HG02840 (cell line): Measurements from ENCODE around the gene AQP5.

Source experiments
- ATAC-seq: cut with Tn5 transposase; IDR thresholded peaks from one replicate; pipeline ENCODE4 v1.9.1; 2021; ENCODE audit warnings: mild to moderate bottlenecking, moderate library complexity, moderate number of reproducible peaks; ENCODE audit not compliant: unreplicated experiment, low FRiP score

AQP5 gene

DNA sequence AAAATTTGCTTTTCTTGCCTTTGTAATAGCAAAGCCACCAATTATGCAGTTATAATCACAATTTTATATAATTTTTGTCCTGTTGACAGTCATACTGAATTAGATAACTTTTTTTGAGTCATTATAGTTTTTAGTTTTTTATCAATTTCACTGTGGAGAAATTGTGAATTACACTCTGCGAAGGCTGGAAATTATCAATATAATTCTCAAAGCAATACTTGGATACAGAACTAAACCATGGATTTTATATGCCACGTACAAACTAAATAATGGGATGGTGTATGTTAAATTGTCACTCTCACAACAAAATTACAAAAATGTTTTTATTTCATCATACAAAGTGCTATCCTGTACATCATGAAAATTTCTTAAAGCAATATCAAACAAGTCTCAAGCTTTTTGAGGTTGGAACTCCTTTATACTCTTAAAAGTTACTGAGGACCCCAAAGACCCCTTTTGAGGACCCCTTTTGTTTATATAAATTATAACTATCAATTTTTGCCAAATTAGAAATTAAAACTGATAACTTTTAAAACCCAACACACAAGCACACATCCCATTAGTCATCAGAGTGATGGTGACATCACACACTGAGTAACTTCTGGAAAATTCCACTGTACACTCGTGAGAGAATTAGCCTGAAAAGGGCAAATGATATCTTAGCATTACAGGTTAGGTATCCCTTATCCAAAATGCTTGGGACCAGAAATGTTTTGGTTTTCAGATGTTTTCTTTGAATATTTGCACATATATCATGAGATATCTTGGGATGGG is 31.0 kb upstream of the AQP5 start:
- no peak for ATAC-seq

DNA sequence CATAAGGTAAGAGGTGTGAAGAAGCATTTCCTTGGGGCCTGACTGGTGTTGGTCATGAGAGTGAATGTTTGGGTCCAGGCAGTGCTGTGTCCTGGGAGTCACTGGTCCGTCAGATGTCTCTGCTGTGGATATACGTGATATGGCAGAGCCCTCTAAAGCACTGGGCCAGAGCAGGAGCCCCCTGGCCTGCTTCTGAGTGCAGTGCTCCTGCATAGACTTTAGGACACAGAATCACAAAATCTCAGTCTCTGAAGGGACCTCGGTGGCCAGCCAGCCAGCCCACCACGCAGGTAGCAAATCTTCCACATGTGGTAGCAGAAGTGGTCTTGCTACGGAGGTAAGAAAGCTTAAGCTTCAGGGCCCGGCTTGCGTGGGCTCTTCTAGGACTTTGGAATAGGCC is 29.6 kb upstream of the AQP5 start:
- no peak for ATAC-seq

DNA sequence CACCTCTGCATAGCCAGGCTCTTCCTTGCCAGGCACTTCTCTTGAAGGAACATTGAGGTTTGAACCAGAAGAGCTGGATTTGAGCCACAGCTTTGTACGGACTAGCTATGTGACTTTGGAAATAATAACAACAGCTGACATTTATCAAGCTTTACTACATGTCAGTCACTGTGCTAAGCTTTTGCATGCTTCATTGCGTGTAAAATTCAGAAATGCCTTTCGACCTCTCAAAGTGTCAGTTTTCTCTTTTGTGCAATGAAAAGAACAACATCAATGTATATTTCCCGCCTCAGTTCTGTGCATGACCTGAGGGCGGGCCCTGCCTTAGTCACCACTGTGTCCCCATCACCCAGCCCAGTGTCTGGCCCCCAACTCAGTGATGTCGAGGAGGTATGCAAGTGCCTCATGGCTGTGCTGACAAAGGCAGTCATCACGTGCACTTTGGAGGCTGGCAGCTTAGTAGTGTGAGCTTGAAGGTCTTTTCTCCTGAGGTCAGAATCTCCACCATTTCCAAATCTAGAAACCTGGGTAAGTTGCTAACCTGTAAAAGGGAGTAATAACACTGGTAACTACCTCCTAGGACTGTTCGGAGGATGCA is 29.0 kb upstream of the AQP5 start:
- ATAC-seq, result no peak

DNA sequence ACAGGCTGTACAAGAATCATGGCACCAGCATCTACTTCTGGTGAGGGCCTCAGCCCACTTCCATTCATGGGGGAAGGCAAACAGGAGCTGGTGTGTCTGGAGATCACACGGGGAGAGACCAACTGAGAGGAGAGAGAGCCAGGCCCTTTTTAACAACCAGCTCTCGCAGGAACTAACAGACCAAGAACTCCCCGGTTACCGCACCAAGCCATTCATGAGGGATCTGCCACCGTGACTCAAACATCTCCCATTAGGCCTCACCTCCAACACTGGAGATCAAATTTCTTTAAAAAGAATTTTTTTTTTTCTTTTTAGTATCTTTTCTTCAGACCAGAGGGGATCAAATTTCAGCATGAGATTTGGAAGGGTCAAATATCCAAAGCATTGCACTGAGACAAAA is 27.9 kb upstream of the AQP5 start:
- ATAC-seq, result no peak

DNA sequence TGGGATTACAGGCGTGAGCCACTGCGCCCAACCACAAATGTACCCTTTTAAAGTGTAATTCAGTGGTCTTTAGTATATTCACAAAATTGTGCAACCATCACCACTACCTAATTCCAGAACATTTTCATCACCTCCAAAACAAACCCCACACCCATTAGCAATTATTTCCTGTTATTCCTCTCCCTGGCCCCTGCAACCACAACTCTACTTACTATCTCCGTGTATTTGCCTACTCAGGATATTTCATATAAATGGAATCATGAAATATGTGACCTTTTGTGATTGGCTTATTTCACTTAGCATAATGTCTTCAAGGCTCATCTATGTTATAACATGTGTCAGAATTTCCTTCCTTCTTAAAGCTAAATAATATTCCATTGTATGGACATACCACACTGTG is 27.2 kb upstream of the AQP5 start:
- ATAC-seq, result no peak

DNA sequence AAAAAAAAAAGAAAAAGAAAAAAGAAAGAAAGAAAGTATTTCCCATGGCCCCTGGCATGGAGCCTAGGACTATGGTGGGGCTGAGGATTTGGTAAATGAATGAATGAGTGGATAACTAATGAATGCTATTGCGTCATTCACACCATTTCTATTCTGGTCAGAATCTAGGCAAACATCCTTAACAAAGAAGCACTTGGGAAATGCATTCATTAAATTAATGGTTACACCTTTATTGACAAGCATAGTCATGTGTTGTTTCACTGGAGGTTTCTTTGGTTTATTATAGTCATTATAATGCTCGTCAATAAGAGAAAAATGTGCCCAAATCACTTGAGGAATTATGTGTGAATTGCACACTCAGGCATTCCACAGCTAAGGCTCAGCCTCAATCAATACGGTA is 24.7 kb upstream of the AQP5 start:
- no peak for ATAC-seq

DNA sequence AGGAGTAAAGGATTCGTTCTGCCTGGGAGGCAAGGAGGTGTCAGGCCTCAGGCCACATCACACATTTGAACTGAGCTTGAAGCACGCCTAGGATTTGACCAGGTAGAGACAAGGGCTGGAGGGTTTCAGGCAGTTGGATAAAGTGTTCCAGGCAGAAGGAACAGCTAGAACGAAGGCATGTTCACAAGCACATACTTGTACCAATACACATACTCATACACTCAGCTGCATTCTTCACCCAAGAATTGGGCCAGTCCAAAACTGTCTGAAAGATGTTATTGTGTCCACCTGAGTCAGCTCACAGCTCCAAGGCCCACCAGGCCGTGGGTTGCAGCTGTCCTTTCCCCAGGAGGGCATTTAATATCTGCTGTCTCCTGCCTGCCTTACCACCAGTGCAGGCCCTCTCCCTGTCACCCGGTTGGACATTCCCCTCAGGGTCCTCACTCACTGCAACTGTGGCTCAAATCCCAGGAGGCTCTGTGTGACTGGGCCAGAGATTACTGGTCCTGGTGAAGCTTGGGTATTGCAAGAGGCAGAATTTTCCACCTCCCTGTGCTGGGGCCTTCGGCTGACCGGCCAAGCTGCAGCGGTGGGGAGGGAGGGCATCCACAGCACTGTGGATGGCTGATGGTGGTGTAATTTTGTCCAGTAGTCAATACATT is 23.9 kb upstream of the AQP5 start:
- ATAC-seq, result no peak

DNA sequence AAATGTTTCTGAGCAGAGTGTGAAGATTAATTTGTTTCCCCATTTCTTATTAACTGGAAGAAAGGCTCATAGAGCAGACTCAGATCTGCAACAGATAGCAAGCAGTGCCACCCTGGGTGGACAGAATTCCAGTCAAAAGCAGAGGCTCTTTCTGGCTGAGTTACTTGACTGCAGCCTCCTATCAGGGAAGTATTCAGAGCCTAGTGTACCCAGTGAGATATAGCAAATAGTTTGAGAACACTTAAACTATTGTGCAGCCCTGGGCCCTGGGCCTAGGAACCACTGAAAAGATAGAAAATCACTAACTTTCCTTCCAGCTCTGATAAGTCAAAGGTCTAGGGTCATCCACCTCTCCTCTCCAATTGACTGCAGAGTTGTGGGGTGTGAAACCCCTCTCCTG is 22.4 kb upstream of the AQP5 start:
- no peak for ATAC-seq

DNA sequence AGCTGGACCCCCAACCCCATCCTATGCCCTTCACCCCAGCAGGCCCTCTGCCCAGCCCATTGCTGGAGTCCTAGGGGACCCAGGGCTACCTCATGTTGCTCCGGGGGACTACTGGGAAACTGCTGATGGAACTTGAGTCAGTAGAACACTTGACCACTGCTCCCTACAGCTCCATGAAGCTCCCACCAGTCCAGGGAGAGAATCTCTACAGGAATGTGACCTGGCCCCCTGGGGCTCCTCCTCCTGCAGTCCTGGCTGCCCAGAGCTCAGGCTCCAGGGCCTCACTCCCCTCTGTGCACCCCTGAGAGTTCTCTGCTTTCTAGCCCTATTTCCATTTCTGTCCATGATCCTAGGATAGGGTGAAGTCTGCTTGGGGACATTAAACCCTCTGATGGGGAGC is 22.0 kb upstream of the AQP5 start:
- no peak for ATAC-seq

DNA sequence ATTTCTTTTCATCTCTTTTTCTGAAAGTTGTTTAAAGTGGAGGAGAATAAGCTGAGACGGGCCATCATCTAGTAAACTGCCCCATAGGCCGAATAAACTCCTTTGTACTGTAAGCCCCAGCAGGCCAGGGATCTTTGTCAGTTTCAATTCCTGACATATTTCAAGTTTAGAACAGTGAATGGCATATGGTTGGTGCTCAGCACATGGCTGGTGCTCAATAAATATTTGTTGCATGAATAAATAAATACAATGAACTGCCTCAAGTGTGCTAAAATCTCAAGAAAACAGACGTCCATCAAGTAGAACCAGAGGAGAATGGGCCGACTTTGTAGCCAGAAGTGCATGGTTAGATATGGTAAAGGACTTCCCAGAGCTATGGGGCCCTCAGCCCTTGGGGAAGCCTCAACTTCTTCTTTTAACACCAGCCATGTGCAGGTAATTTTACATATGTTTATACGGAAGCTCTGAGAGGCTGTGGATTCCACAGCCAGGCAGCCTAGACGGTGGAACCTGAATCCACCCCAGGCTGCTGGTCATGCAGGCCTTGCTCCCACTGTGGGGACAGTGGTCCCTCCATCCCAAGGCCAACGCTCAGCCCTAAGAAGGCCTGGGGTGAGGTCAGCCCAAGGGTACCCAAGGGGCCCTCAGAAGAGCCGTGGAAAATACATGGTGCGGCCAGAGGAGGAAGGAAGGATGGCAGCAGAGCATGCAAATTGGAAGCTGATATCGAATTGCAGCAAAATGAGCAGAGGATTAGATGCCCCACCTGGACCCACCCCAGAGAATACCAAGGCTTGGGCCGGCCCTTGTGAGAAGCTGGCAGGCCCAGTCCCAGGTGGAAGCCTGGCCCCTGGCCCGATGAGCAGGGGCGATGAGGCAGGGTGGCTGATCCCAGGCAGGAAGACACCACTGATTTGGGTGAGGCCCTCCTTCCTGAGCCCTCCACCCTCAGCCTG is 19.8 kb upstream of the AQP5 start:
- ATAC-seq, result no peak

DNA sequence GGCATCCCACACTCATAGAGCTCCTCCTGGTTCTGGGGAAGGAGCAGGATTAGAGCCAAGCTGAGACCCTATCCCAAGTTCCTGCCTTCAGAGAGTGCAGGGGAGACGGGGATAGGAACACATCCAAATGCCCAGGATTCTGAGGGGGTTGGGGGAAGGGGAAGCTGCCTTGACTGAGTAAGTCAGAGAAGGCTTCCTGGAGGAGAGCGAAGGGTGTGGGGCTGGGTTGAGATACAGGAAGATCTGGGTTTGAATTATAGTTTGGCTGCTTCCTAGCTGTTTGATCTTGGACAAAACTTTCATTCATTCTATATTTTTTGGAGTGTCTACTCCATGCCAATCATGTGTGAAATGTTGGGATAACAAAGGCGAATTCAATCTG is 19.2 kb upstream of the AQP5 start:
- ATAC-seq, result no peak

DNA sequence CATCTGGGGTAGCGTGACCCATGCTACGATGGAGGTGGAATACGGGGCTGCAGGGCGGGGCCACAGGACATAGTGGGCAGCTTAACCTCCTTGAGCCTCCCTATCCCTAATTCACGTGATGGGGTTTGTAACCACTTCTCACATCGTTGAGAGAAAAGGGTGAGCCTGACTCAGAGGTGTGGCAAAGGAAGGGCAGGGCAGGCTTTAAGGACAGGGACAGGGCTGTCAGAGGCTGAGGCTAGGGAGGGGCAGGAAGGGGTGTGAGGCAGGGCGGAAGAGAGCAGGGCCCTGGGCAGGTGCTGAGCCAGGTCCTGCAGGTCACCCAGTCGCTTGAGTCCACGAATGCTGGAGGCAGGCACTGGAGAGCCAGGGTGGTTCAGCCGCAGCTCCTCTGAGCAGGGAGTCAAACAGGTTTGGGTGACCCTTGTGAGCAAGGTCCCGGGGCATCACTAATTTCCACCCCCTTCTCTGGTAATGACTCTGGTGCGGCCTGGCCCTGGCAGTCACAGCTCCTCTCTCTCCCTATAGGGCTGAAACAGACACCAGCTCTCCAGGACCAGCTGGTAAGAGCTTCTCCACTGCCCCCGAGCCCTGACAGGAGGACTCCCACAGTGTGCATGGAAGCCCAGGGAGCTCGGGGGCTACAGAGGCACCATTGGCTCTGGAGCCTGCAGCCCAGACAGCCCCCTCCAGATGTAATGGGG is 18.6 kb upstream of the AQP5 start:
- ATAC-seq, result no peak

DNA sequence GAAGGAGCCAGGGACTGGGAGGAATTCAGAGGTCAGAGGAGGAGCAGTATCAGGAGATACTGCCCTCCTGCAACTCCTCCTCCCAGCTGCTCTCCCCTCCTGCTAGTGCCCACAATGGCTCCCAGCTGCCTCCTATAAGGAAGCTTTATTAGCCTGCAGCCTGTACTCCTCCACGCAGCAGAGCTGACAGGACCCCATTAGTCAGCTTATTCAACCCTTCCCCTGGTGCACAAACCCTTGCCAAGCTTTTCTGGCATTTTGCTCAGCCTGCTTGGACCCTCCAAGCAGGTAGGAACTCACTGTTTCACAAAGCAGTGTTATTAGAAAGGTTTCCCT is 18.1 kb upstream of the AQP5 start:
- ATAC-seq, result no peak

DNA sequence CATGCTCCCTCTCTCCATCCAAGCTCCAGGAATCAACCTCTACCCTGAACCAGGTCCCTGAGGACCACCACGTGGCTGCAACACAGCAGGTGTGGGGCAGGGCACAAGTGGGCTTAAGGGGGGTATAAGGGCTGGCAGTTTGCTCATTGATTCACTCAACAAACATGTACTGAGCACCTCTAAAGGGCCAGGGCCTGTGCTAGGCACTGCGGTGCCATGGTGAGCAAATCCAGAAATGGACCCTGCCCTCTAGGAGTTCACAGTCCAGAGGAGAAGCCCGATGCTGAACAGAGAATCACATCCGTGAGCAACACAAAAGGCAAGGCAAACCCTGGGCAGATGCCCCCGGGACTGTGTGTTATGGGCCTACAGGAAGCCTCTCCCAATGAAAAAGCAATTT is 17.6 kb upstream of the AQP5 start:
- no peak for ATAC-seq

DNA sequence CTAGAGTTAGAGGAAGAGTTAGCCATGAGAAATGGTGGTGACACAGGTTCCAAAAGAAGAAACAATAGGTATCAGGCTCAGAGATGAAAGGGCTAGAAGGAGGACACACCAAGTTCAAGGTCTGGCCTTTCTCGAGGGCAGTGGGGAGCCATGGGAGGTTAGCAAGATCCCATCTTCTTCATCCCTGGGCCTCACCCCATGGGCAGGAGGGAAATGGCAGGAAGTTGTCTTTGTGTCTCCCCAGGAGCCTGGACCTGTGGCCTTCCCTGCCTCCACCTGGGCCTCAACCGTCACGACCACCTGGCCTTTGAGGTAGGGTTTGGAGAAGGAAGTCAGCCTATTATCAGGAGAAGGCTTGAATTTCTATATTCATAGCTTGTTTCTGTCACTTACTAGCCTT is 17.0 kb upstream of the AQP5 start:
- no peak for ATAC-seq

DNA sequence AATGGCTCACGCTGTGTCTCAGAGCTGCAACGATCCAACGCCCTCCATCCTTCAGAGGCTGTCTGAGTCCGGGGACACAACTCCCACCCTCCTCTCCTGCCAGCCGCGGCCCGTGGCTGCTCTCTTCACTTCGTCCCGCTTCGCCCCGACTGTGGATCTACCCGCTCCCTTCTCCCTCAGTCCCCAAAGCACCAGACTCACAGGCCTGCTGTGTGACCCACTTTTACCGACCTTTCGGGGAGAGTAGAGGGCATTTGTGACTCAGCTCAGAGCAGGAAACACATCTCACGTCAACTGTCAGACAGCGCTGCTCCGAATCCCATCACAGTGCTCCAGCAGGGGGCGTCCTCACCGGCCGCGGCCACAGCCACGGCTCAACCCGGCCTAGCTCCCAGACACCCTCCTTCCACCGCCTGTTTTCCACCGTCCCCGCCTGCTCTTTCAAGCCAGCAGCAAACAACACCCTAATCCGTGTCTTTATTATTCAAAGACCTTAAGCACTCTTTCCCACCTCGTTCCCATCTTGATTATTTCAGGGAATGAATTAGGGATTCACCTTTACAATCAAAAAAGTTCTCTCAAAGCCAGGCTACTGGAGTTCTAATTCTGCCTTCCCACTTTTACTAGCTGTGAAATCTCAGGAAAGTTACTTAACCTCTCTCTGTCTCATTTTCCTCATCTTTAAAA is 16.1 kb upstream of the AQP5 start:
- ATAC-seq, result no peak

DNA sequence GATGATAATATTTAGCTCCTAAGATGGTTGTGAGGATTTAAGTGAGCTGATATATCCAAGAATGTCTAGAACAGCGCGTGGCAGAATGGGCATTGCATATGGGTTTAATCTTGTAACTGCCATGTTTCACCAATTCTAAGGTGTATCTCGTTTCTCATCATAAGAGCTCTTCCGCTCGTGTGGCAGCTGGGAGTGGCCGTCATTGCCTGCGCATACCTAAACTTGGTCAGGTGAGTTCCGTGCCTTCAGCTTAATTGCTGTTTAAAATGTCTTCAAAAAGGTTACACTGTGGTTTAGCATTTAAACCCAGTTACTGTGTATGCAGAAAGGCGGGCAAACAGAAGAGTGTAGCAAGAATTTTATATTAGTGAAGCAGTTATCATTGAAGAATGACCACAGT is 15.6 kb upstream of the AQP5 start:
- ATAC-seq, result no peak

DNA sequence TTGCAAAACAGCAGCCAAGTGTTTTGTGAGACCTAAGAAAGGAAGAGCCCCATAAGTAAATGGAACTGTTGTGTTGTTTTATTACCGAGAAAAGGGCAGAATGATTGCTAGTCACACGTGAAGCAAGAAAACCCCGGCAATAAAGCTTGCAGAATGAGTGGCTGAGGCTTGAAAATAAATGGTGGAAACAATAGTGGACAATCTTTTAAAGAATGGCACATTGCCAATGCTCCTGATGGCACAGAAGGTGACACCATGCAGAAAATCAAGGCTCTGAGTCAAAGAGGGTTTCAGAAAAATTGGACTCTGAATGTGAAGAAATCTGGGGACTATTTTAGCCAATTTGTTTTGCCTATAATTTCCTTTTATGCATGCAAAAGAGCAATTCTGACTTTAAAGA is 15.2 kb upstream of the AQP5 start:
- no peak for ATAC-seq

DNA sequence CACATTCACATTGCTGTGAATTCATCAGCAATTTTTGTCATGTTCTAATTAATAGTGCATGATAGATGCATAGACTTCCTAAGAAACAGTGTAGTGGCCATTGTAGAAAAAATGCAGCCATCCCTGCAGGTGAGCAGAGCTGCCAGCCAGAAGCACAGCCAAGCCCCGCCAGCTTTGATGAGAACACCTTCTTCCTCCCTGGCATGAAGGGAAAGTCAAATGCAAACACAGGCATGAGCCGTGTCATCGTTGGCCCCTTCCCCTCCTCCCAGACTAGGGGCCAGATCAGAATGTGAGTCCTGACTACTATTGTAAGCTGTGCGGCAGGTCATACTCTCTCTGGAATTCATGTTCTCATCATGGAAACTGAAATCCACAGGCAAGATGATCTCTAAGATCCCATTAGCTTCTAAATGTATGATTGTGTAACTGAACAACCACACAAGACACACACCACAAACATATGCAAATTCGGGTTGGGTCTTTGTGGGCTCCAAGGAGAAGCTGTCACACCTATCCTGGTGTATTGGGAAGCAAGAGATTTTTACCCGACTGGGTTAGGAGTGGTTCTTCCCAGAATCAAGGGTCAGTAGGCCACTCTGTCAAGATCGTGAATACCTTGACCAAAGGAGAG is 14.0 kb upstream of the AQP5 start:
- ATAC-seq, result no peak
